ENCODE measurements around the gene OR13F1.

DNA sequence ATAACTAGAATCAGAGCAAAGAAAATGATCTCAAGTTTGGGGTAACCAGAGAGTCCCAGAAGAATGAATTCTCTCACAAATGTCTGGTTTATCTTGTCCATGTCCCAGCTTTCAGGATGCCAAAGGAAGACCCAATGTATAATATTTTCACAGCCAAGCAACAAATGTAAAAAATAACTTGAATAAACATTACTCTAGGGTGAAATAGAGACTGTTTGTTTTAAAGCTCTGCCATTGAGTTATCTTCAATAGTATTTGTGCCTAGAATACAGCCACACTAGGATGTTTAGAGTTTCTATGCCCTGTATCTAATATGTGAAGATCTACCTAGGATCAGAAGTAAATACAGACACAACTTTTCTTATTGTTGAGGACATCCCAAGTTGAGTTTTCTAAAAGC lies 23.0 kb downstream of the OR13F1 start, which contains the start of gene OR13C4:
- TF ChIP-seq, protein P1, sequence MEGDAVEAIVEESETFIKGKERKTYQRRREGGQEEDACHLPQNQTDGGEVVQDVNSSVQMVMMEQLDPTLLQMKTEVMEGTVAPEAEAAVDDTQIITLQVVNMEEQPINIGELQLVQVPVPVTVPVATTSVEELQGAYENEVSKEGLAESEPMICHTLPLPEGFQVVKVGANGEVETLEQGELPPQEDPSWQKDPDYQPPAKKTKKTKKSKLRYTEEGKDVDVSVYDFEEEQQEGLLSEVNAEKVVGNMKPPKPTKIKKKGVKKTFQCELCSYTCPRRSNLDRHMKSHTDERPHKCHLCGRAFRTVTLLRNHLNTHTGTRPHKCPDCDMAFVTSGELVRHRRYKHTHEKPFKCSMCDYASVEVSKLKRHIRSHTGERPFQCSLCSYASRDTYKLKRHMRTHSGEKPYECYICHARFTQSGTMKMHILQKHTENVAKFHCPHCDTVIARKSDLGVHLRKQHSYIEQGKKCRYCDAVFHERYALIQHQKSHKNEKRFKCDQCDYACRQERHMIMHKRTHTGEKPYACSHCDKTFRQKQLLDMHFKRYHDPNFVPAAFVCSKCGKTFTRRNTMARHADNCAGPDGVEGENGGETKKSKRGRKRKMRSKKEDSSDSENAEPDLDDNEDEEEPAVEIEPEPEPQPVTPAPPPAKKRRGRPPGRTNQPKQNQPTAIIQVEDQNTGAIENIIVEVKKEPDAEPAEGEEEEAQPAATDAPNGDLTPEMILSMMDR (IDR thresholded peaks at IDR 0.05; ENCODE audit: low read depth, low read length), result no peak
- TF ChIP-seq EZH2phosphoT487 (IDR thresholded peaks at IDR 0.05; ENCODE audit: low read depth), result no peak
